WERI-Rb-1 (cell line): ENCODE measurements around the gene PCED1A.
"Not testable (repeated sequence)": the region's sequence is repeated elsewhere in the genome, so short reads cannot be mapped to it uniquely, and the experiment has no call there.

Experiments
- DNase-seq: peaks from one replicate; pipeline ENCODE4 v3.0.0-alpha.2; 2020
- H3K27ac ChIP-seq: fragments of 250-450 bp; sonication (Bioruptor Pico); 2 replicates; pipeline ENCODE4 v1.5.1; 2020; ENCODE audit warnings: mild to moderate bottlenecking, moderate library complexity
- H3K27me3 ChIP-seq: fragments of 250-450 bp; sonication (Bioruptor Pico); 2 replicates; pipeline ENCODE4 v1.5.1; 2021; ENCODE audit warnings: mild to moderate bottlenecking, low read depth, moderate library complexity; ENCODE audit not compliant: insufficient read depth, severe bottlenecking
- H3K36me3 ChIP-seq: fragments of 250-450 bp; sonication (Bioruptor Pico); 2 replicates; pipeline ENCODE4 v1.5.1; 2020; ENCODE audit warnings: mild to moderate bottlenecking, moderate library complexity
- H3K4me3 ChIP-seq: 2 replicates; pipeline ENCODE4 v1.5.1; 2011; ENCODE audit warnings: low read depth, mild to moderate bottlenecking, control low read depth, low read length
- H3K9me3 ChIP-seq: fragments of 250-450 bp; sonication (Bioruptor Pico); 2 replicates; pipeline ENCODE4 v1.5.1; 2021; ENCODE audit warnings: mild to moderate bottlenecking, moderate library complexity; ENCODE audit not compliant: severe bottlenecking
- TF ChIP-seq, protein P1 (sequence below): IDR thresholded peaks from 2 replicates; pipeline ENCODE4 v1.5.1; 2011; ENCODE audit warnings: low read depth, mild to moderate bottlenecking, control low read depth, inconsistent platforms, low read length

The PCED1A gene

DNA sequence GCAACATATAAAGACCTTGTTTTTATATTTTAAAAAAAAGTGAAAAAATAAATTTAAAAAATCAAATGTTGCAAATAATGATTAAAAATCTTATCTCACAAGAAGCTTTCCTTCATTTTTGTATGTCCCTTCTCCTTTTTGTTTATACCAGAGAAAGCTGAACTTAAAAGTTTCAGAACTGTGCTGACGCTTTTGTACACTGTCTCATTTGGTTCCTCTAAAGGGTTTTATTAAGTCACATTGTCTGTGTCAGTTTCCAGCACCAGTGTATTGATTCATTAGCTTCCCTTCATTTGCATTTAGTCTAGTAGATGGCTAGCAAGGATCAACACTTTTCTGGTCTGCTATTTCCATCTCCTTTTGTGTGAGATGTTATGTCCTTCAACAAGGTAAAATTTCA, 6.7 kb downstream of the PCED1A start:
- Histone ChIP-seq H3K4me3 (no peak overlapping the region), H3K27me3 (no peaks in the 10 kb centered on the region), H3K27ac (no peak overlapping the region), H3K36me3 (peaks cover 27% of the 10 kb centered on the region), H3K9me3 (no peaks in the 10 kb centered on the region)
- TF ChIP-seq, protein P1, sequence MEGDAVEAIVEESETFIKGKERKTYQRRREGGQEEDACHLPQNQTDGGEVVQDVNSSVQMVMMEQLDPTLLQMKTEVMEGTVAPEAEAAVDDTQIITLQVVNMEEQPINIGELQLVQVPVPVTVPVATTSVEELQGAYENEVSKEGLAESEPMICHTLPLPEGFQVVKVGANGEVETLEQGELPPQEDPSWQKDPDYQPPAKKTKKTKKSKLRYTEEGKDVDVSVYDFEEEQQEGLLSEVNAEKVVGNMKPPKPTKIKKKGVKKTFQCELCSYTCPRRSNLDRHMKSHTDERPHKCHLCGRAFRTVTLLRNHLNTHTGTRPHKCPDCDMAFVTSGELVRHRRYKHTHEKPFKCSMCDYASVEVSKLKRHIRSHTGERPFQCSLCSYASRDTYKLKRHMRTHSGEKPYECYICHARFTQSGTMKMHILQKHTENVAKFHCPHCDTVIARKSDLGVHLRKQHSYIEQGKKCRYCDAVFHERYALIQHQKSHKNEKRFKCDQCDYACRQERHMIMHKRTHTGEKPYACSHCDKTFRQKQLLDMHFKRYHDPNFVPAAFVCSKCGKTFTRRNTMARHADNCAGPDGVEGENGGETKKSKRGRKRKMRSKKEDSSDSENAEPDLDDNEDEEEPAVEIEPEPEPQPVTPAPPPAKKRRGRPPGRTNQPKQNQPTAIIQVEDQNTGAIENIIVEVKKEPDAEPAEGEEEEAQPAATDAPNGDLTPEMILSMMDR = no peak
- DNase-seq = no peak

DNA sequence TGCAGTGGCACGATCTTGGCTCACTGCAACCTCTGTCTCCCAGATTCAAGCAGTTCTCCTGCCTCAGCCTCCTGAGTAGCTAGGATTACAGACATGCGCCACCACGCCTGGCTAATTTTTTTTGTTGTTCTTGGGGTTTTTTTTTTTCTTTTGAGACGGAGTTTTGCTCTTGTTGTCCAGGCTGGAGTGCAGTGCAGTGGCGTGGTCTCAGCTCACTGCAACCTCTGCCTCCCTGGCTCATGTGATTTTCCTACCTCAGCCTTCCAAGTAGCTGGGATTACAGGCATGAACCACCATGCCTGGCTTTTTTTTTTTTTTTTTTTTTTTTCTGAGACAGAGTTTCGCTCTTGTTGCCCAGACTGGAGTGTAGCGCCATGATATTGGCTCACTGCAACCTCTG, 9.2 kb downstream of the PCED1A start:
- not testable (repeated sequence) for H3K9me3 ChIP-seq, H3K27ac ChIP-seq, H3K36me3 ChIP-seq, DNase-seq, H3K4me3 ChIP-seq, H3K27me3 ChIP-seq

- TF ChIP-seq, protein P1 = no peak
These were observed 11.1 kb downstream of the PCED1A start for GRCh38 chr20:2829376-2829775.

DNA sequence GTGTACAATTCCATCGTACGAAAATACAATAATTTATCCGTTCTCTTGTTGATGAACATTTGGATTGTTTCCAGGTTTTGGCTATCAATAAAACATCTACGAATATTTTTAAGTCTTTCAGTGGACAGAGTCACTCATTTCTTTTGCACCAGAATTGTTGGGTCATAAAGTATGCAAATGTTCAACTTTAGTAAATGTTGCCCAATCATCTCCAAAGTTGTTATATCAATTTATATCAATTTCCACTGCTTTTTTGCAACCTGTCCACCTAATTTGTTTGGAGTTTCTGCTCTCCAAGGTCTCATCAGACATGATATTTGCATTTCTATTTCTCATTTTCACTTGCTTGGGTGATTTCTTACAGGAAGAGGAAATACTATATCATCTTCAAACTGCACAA, 13.8 kb downstream of the PCED1A start:
- Histone ChIP-seq H3K9me3 (no peaks in the 10 kb centered on the region), H3K4me3 (no peak overlapping the region), H3K27ac (no peak overlapping the region), H3K27me3 (no peaks in the 10 kb centered on the region), H3K36me3 (no peaks in the 10 kb centered on the region)
- DNase-seq = no peak
- TF ChIP-seq, protein P1 = no peak

More at GRCh38 chr20:2829376-2829775, 11.1 kb downstream of the PCED1A start:
- no peaks in the 10 kb centered on the region for H3K9me3 ChIP-seq
- H3K36me3 ChIP-seq = 0 out of 2 replicates have a peak, but pooled peaks cover under 1% of the 10 kb centered on the region
- DNase-seq = no peak
- H3K27ac ChIP-seq = no peak overlapping the region
- H3K4me3 ChIP-seq = no peak overlapping the region
- H3K27me3 ChIP-seq = no peaks in the 10 kb centered on the region

DNA sequence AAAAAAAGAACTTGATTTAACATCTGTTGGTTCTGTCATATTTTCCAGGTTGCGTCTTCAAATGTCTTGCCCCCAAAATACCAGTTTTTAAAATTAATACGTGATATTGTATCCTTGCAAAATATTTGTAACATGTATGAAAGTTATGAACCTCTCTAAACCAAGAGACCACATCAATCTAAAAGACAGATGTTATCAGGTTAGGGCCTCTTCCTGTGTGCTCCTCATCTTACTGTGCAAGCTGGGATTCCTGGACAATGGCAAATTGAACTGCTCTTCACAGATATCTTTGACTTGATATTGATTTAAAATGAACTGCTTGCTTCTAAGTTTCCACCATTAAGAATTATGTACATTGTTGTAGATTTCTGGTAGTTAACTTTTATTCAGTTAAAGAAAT, 14.7 kb downstream of the PCED1A start:
- Histone ChIP-seq H3K9me3 (no peaks in the 10 kb centered on the region), H3K4me3 (no peak overlapping the region), H3K27me3 (no peaks in the 10 kb centered on the region), H3K27ac (no peak overlapping the region; the same call in 1 of the 2 replicates), H3K36me3 (no peaks in the 10 kb centered on the region)
- TF ChIP-seq, protein P1 = no peak
- DNase-seq = no peak

GRCh38 chr20:2822073-2822472, 18.4 kb downstream of the PCED1A start:
- Histone ChIP-seq H3K36me3 (no peaks in the 10 kb centered on the region), H3K27me3 (no peaks in the 10 kb centered on the region), H3K27ac (no peak overlapping the region), H3K9me3 (no peaks in the 10 kb centered on the region), H3K4me3 (no peak overlapping the region)
- TF ChIP-seq, protein P1 = no peak
- DNase-seq = no peak
